HG03571 (cell line): ENCODE results near the gene CNNM3.

Source experiments
- ATAC-seq: cut with Tn5 transposase; IDR thresholded peaks from one replicate; pipeline ENCODE4 v1.9.1; 2021; ENCODE audit not compliant: unreplicated experiment

The CNNM3 gene

DNA sequence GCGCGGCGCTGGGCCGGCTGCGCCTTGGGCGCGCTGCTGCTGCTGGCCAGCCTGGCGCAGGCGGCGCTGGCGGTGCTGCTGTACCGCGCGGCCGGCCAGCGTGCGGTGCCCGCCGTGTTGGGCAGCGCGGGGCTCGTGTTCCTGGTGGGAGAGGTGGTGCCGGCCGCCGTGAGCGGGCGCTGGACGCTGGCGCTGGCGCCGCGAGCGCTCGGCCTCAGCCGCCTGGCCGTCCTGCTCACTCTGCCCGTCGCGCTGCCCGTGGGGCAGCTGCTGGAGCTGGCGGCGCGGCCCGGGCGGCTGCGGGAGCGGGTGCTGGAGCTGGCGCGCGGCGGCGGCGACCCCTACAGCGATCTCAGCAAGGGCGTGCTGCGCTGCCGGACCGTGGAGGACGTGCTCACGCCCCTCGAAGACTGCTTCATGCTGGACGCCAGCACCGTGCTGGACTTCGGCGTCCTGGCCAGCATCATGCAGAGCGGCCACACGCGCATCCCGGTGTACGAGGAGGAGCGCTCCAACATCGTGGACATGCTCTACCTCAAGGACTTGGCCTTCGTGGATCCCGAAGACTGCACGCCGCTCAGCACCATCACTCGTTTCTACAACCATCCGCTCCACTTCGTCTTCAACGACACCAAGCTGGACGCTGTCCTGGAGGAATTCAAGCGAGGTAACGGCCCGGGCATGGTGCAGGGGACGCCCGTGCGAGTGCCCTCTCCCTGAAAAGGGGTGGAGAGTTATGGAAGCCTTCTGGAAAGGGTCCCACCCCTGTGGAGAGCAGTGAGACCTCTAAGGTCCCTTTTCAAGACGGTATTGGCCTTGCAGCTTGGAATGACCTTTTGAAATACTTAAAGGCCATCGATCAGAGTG is 1.0 kb downstream of the CNNM3 start:
- ATAC-seq: no peak

DNA sequence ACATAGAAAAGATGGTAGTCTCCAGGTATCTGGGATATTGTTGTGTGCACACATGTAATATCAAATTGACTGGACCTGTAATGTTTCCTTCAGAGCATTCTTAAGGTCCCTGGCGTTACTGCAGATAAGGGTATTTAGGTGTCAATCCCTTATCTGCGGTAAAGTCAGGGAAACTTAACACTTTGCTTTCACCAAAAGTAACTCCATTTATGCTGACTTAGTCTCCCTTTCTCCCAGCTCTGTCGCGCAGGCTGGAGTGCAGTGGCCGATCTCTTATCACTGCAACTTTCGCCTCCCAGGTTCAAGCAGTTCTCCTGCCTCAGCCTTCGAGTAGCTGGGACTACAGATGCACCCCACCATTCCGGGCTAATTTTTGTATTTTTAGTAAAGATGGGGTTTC is 1.8 kb downstream of the CNNM3 start:
- ATAC-seq: no peak

DNA sequence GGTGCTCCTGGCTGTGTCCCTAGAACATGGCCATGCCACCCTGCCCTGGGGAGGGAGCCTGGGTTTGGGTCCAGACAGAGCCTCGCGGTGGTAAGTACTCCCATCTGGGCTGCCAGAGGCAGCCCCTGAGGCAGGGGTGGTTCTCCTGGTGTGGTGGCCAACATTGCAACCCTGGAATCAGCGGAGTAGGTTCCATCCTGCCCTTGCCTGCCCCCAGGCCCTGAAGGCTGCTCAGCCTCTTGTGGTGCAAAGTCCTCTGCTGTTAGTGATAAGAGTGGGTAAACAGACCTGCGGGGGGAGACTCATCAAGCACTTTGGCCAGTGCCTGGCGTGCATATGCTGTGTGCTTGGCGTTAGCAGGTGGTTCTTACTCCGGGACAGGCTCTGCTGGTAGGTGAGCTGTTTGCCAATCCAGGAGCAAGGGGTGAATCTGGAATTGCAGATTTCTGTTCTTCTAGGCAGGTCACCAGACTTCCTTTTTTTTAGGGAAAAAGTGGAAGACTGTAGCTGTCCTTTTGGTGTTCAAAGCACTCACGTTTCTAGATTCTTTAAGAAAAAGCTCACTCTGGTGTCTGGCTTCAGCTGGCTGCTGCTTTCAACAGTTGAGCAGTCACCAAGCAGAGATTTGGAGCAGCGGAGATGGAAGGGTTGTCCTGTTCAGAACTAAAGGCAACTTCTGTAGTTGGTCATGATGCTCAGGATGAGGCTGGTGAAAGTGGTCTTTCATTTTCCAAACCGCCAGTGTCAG is 3.2 kb downstream of the CNNM3 start:
- ATAC-seq: no peak

DNA sequence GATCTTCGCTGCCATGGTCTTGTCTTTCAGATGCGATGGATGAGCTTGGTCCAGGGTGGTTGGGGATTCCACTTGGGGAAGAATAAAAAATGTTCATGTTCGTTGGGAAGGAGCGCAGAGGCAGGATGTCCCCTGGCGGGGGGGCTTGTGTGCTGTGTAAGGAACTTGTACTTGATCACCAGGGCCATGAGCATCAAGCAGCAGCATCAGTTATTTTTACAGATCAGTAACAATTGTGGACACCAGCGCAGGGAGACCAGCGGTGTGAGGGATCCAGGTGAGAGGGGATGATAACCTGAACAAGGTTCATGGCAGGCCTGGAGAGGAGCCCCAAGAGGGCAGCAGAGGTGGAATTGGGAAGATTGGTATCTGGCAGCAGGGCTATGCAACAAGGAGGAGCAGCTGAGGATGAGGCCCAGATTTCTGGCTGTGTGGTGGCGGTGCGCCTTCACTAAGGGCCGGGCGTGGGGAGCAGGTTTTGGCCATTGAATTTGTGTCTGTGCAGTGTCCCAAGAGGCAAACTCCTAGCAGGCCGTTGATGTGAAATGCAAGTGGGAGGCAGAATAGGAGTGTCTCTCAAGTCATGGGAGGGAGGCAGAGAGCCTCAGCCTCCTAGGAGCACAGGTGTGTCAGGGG is 3.9 kb downstream of the CNNM3 start:
- no peak for ATAC-seq

DNA sequence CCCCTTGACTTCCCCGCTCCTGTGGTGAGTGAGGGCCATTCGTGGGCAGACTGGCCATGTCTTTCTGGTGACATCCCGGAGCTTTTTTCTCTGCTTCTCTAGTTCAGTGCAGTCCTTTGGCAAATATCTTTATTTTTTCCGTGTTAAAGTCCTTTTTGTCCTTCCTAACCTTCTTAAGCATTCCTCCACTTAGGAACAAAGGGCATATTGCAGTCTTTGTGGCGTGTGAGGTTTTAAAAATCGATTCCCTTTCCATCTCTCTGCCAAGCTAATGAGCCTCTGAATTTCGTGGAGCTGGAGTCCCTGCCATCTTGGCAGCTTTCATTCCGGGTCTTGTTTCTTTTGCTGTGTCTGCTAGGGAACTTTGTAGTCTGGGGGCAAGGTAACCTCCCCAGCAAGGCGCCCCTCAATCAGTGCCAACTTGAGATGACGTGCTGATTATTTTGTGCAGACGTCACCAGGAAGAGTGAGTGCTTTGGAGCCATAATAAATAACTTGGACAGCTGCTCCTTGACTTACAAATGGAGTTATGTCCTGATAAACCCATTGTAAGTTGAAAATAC is 5.1 kb downstream of the CNNM3 start:
- no peak for ATAC-seq

DNA sequence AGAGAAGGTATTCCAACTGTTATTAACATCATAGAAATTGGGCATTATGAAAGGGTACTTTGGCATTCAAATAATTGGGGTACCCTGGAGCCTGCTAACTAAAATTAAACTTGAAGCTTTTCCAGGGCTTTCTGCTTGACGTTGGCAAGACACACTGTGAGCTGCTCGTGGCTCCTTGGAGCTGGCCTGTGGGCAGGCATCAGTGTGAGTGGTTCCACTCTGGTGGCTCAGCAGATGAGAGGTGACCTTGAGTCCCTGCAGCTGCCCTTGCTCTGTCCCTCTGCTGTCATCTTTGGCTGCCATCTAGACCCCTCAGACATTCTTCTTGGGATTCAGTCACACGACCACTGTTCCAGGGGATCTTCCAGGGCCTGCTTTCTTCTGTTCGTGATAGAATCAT is 6.7 kb downstream of the CNNM3 start:
- no peak for ATAC-seq

DNA sequence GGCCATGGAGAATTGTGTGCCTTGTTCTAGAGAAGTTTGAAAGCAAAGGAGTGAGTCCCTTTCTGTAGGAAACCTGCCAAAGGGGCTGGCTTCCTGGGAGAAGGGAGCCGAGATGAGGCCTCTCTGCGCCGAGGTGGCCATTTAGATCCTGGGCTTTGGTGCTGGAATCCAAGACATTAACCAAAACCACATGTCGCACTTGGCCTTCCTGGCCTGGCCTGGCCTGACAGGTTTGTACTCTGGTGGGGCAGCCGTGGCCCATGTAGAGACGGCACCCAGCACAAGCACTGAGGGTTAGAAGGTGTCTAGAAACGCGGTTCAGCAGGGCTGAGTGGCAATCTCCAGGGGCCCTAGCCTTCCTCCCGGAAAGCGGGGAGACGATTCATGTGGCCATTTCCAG is 7.1 kb downstream of the CNNM3 start:
- no peak for ATAC-seq

DNA sequence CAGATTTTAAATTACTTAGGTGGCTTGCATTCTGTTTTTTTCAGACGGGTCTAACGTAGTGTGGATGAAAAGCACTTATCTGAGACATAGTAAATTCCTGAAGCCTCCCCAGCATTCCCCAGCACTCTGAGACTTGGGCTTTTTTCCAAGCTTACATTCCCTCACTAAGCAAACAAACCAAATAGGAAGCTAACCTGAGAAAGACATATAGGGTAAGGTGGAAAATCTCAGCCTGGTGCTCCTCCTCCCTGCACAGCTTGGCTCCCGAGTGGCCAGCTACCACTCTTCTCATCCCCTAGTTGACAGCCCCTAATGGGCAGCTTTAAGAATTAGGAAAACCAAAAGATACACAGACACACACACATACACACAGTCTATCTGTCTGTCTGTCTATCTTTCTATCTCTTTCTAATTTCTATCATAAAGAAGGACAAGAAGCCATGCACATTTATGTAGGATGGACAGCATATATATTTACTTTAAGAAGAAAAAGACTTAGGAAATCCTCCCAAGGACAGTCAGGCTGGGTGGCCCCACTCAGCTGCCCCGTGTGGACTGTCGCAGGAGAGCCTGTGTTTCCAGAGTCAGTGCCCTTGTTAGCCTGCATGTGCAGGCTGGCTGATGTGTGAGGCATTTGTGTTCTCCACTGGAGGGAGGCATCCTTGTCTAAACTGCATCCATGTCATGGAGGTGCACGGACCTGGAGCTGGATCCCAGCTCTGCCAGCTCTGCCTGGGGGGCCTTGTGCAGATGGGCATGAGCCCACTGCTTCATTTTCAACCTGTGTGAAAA is 8.2 kb downstream of the CNNM3 start:
- no peak for ATAC-seq

DNA sequence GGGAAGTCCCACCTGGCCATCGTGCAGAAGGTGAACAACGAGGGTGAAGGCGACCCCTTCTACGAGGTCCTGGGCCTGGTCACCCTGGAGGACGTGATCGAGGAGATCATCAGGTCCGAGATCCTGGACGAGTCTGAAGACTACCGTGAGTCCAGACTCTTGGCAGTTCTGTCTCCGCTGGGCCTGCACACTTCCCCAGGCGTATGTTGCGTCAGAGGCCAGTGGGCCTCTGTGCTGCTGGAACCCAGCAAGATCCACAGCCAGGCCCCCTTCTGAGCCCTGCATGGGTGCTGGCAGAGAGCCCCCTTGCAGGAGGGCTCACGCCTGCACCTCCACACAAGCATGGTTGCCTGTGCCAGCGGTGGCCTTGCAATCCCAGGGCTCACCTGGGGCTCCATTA is 9.0 kb downstream of the CNNM3 start:
- ATAC-seq: no peak

DNA sequence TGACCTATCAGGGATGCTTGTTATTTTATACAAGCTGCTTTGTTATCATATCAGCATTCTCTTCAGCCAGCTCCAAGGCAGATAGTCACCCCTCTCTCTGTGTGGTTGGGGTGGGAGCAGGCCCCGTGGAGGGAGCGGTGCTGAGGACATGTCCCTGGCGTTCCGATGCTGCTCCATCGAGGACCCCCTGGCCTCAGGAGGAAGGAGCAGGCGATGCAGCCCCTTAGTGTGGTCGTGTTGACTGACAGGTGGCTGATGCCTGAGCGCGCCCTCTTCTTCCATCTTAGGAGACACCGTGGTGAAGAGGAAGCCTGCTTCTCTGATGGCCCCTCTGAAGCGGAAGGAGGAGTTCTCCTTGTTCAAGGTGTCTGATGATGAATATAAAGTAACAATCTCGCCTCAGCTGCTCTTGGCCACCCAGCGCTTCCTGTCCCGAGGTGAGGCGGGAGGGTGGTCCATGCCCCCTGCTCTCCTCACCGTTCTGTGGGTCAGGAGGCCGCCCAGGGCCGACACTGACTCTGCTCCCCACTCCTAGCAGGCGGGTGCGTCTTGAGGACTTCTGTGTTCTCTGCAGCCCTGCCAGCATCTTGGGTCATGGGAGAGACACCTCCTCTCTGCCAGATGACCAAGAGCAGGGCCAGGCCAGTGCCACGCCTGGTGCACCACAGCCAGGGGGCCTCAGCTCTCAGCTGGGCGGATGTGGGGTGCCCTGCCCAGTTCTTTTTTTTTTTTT is 10.6 kb downstream of the CNNM3 start:
- ATAC-seq: no peak

DNA sequence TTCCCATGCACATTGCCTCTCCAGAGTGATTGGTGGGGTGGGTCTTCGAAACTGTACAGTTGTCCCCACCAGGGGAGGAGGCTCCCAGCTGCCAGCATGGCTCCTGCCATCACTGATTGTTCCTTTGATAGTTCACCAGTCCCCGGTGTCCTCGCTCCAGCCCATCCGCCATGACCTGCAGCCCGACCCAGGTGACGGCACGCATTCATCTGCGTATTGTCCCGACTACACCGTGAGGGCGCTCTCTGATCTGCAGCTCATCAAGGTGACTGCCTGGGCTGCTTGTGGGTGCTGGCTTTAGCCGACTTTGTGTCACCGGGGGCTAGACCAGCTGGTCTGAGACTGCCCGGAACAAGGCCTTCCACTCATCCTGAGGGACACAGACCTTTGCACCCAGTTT is 12.4 kb downstream of the CNNM3 start:
- ATAC-seq: no peak

DNA sequence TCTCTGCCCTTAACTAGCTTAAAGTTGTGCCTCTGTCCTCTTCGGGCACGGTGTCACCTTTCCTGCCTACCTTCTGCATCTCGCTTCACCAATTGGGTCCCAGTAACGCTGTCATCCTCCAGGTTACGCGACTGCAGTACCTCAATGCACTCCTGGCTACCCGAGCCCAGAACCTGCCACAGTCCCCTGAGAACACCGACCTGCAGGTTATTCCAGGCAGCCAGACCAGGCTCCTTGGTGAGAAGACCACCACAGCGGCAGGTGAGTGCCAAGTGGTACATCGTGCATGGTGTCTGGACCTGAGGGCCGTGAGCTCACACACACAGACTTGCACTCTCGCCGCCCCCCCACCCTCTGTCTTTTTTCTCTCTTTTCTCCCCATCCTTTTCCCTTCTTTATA is 12.8 kb downstream of the CNNM3 start:
- no peak for ATAC-seq

DNA sequence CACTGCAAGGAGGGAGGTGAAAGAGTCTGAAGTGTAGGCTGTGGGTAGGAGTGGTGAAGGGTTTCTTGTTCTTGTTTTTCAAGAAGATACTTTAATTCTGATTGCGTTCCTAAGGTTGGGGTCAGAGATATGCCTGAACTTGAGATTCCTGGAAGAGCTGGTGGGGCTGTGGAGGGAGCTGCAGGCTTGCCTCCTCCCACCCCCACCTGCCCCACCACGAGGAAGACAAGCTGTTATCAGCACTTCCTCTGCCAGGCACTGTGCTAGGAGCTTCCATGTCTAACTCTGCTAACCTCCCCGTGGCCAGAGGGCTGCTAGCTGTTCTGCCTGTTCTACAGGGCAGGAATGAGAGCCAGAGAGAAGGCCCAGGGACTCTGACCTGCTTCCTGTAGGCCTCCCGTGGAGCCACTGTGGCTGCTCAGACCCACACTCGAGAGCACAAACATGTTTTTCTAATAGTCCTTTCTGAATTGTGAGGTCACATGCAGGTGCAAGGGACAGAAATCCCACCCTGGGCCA is 14.0 kb downstream of the CNNM3 start:
- ATAC-seq: no peak

DNA sequence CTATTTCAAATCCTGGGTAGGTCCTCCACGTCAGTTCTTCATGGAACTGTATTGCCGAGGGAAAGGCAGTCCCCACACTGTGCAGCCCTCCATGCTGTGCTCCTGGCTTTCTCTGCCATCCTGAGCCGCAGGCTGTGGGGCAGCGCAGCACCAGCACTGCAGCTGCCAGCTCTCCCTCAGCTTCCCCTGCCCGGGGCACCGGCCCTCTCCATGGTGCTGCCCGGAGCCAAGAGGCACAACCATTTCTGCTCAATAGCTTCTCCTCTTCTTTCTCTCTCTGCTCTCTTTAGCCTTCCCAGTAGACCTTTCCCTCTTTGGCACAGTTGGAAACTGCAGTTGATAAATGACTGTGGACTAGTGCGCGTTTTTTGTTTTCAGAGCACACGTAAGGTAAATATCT is 15.6 kb downstream of the CNNM3 start:
- no peak for ATAC-seq

DNA sequence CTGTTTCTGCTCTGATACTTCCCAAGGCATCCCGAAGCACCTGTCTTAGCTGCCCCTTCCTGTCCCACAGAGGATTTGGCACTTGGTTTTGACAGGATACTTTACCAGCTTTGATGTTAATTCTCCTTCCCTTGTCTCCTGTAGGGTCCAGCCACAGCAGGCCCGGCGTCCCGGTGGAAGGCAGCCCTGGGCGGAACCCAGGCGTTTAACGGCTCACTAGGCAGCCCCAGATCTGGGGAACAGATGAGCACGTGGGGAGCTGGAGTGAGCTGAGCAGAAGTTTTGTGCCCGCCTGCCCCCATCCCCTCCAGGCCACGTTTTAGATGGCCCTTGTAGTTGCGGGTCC is 16.3 kb downstream of the CNNM3 start:
- ATAC-seq: no peak

DNA sequence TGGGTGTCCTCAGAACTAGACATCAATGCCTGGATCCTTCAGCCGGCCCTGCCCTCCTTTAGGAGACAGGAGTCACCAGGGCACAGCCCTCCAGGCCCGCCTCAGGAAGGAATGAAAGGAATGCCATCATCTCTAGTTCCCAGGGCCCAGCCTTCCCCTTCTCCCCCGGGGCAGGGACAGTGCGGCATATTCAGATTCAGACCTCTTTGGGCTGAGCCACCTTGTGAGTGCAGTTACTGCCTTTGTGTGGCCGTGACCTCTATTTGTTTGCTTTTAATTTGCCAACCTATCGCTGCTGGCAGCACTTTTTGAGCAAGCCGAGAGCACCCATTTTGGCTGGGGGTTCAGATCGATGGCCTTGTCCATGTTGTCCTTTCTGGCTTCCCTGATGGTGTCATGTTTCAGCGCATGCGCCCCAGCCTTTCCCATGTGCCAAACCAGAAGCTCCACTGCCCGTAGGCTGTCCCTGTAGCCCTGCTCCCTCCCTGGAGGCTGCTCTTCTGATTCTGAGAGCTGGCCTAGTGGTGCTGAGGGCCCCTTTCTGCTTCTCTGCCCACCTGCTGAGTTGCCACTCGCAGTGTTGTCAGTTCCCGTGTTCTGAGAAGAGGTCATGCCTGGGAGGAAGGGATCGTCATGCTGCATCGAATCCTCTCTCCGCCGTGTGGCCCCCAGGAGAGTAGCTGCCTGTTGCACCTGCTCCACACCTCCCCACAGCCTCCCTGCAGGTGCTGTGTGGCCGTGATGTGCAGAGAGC is 16.9 kb downstream of the CNNM3 start:
- no peak for ATAC-seq

DNA sequence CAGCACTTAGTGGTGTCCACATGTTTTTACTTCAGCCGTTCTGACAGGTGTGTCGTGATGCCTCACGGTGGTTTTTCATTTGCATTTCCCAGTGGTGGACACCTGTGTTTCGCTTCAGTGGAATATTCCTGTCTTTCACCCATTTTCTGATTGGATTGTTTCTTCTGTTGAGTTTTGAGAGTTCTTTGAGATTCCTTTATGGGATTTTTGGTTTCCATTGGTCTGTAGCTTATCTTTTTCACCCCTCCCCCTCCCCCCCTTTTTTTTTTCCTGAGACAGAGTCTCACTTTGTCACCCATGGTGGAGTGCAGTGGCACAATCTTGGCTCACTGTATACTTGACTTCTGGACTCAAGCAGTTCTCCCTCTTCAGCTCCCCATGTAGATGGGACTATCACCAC is 19.8 kb downstream of the CNNM3 start:
- ATAC-seq: no peak

DNA sequence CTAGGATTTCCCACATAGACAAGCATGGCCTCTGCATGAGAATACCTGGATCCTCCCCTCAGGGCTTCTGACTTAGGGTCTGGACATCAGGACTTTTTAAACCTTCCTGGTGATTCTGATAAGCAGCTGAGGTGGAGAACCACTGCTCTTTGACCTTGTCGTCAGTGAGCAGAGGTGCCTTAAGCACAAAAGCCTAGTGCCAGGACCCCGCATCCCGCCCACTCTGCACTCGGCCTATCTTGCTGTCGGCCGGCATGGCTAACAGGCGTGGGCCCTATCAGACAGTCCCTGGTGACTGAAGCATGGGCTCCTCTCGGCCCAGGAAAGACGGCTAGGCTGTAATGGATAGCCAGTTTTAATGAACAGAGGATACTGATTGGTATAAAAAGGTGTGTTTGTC is 21.5 kb downstream of the CNNM3 start:
- no peak for ATAC-seq
